Endothelial cell of umbilical vein (primary cell): ENCODE data around the gene PDYN. TPM values are rescaled to one million over a fixed set of nuclear protein-coding genes. Genes with fewer than 3 reads are reported as not detected.

Experiments used
- BruUV-seq: library from RNA; stranded (reverse); fragments of 400-500 nt; replicated peaks from 2 replicates; lab custom pipeline; 2021; lab: Mats Ljungman, UMichigan
- CTCF ChIA-PET: fragments of 300-600, 350-600 bp; sonication (Branson Sonifier 250); formaldehyde crosslinking; loops from one replicate; lab custom pipeline; 2021; ENCODE audit warnings: antibody characterized with exemption, inconsistent platforms; lab: Charles Lee
- POLR2A ChIA-PET: fragments of 300-600, 350-600 bp; sonication (Branson Sonifier 250); formaldehyde crosslinking; loops from one replicate; lab custom pipeline; 2021; ENCODE audit warnings: antibody characterized with exemption, inconsistent platforms; lab: Charles Lee
- DNase-seq: peaks from one replicate; pipeline ENCODE4 v3.0.0-alpha.2; 2011; ENCODE audit warnings: low read depth, low spot score
- FAIRE-seq: peaks from 2 replicates; lab custom pipeline; 2011; peaks lifted over from hg19 to GRCh38; lab: Jason Lieb, UNC
- H2AFZ ChIP-seq: 2 replicates; pipeline ENCODE4 v1.6.0; 2012; ENCODE audit warnings: low read depth, low read length, control low read depth, inconsistent platforms
- H3K27ac ChIP-seq: 2 replicates; pipeline ENCODE4 v1.5.1; 2011; ENCODE audit warnings: low read depth, mild to moderate bottlenecking, control low read depth, low read length, moderate library complexity; ENCODE audit not compliant: insufficient read depth
- H3K27me3 ChIP-seq, 2 experiments: 2 replicates each; pipeline versions ENCODE4 v1.6.0 to v1.6.1; 2011; ENCODE audit warnings: low read length in 2 of 2, mixed read lengths in 1 of 2; ENCODE audit not compliant: control insufficient read depth in 2 of 2, insufficient read depth in 2 of 2
- H3K36me3 ChIP-seq, 2 experiments: 2 replicates in 1 of 2; 3 replicates in 1 of 2; pipeline ENCODE4 v1.5.1; 2011; ENCODE audit warnings: low read length in 2 of 2, mild to moderate bottlenecking in 1 of 2, moderate library complexity in 1 of 2; ENCODE audit not compliant: control insufficient read depth in 2 of 2, insufficient read depth in 2 of 2; ENCODE audit errors: extremely low read depth in 1 of 2
- H3K4me1 ChIP-seq: 3 replicates; pipeline ENCODE4 v1.5.1; 2011; ENCODE audit warnings: mild to moderate bottlenecking, low read length; ENCODE audit not compliant: control insufficient read depth, insufficient read depth; ENCODE audit errors: extremely low read depth
- H3K4me2 ChIP-seq: 2 replicates; pipeline ENCODE4 v1.6.1; 2011; ENCODE audit warnings: low read length, control low read depth, mixed read lengths; ENCODE audit not compliant: insufficient read depth
- H3K4me3 ChIP-seq, 3 experiments: fragments of 200-600 bp in 1 of 3; sonication (generic), shearing (Covaris generic) in 1 of 3; replicated peaks in 1 of 3; 2 replicates each; pipeline ENCODE4 v1.5.1; 2011 to 2016; ENCODE audit warnings: control low read depth in 3 of 3, low read length in 3 of 3, mild to moderate bottlenecking in 2 of 3, inconsistent platforms in 1 of 3, low read depth in 1 of 3, moderate library complexity in 1 of 3; ENCODE audit not compliant: insufficient read depth in 1 of 3
- H3K79me2 ChIP-seq: 2 replicates; pipeline ENCODE4 v1.6.0; 2012; ENCODE audit warnings: low read length, inconsistent platforms; ENCODE audit not compliant: control insufficient read depth, insufficient read depth
- H3K9ac ChIP-seq: replicated peaks from 2 replicates; pipeline ENCODE3; 2011; ENCODE audit warnings: low read length, control low read depth; ENCODE audit not compliant: insufficient read depth; ENCODE audit errors: extremely low read depth
- H3K9me1 ChIP-seq: replicated peaks from 3 replicates; pipeline ENCODE4 v1.6.0; 2011; ENCODE audit warnings: mild to moderate bottlenecking, low read length; ENCODE audit not compliant: control insufficient read depth, insufficient read depth; ENCODE audit errors: extremely low read depth
- H3K9me3 ChIP-seq: replicated peaks from 2 replicates; pipeline ENCODE4 v1.5.1; 2012; ENCODE audit warnings: low read length, inconsistent platforms; ENCODE audit not compliant: control insufficient read depth, insufficient read depth
- H4K20me1 ChIP-seq: replicated peaks from 2 replicates; pipeline ENCODE3; 2011; ENCODE audit warnings: mild to moderate bottlenecking, low read length; ENCODE audit not compliant: control insufficient read depth, insufficient read depth; ENCODE audit errors: extremely low read depth
- EZH2 ChIP-seq: IDR thresholded peaks from 2 replicates; pipeline ENCODE4 v1.6.1; 2012; ENCODE audit warnings: borderline replicate concordance, low read depth, mild to moderate bottlenecking, moderate library complexity, low read length, inconsistent platforms; ENCODE audit not compliant: severe bottlenecking
- FOS ChIP-seq: IDR thresholded peaks from 2 replicates; pipeline ENCODE4 v1.6.1; 2011; ENCODE audit warnings: mild to moderate bottlenecking, low read length, moderate library complexity, borderline replicate concordance; ENCODE audit not compliant: insufficient read depth
- GATA2 ChIP-seq: IDR thresholded peaks from 2 replicates; pipeline ENCODE4 v1.7.0; 2011; ENCODE audit warnings: low read depth, mild to moderate bottlenecking, moderate library complexity, mixed read lengths, low read length; ENCODE audit not compliant: insufficient read length, insufficient read depth
- JUN ChIP-seq: IDR thresholded peaks from 2 replicates; pipeline ENCODE4 v1.6.1; 2011; ENCODE audit warnings: borderline replicate concordance, low read depth; ENCODE audit not compliant: insufficient read length, insufficient read depth
- MYC ChIP-seq: IDR thresholded peaks from one replicate; pipeline ENCODE4 v1.6.1; 2011; ENCODE audit warnings: mild to moderate bottlenecking, low read depth, low read length
- POLR2A ChIP-seq: IDR thresholded peaks from 2 replicates; pipeline ENCODE4 v1.6.1; 2012; ENCODE audit warnings: low read depth, mild to moderate bottlenecking, control low read depth, low read length
- POLR2AphosphoS5 ChIP-seq: IDR thresholded peaks from 2 replicates; pipeline ENCODE4 v1.6.1; 2012; ENCODE audit warnings: low read depth, mild to moderate bottlenecking, control low read depth, low read length, moderate library complexity; ENCODE audit not compliant: insufficient read depth
- dilution Hi-C: fragments of 300-500 bp; cut with MboI; formaldehyde crosslinking; loops from one replicate; pipeline ENCODE4 v1.15.0; 2019; ENCODE audit warnings: low sequenced_read_pairs; ENCODE audit not compliant: extremely low pct_ligation_motif_present
- intact Hi-C: fragments of 100-400 bp; cut with micrococcal nuclease; formaldehyde crosslinking; loops from one replicate; pipeline ENCODE4 v1.10.0; 2022
- polyA plus RNA-seq, 4 experiments: library from polyadenylated mRNA; depleted of rRNA in 3 of 4; stranded (reverse) in 3 of 4; unstranded in 1 of 4; fragments of >200 nt; gene quantifications; 2 replicates each; pipeline versions ENCODE4 v1.2.1 to v1.2.3, GENCODE V29; 2011 to 2012; ENCODE audit warnings: missing spikeins in 1 of 4
- total RNA-seq: library from RNA; stranded (reverse); gene quantifications from 2 replicates; pipeline ENCODE4 v1.2.3, GENCODE V29; 2021
- TF ChIP-seq, protein P1 (sequence below): IDR thresholded peaks from 2 replicates; pipeline ENCODE4 v1.6.1; 2011; ENCODE audit not compliant: insufficient read depth, insufficient read length
- TF ChIP-seq, protein P2 (sequence below), 2 donors: IDR thresholded peaks; 1 replicate in 1 of 2; 2 replicates in 1 of 2; pipeline ENCODE4 v1.5.1; 2011; ENCODE audit warnings: low read length in 2 of 2, mild to moderate bottlenecking in 2 of 2, moderate library complexity in 2 of 2, control low read depth in 1 of 2, inconsistent platforms in 1 of 2, low read depth in 1 of 2; ENCODE audit not compliant: insufficient read depth in 1 of 2; ENCODE audit errors: extremely low read depth in 1 of 2

PDYN gene
- total and polyA plus RNA-seq, 2 donors (not counting 3 experiments of a cell fraction or from before 2014, with no cell fraction given) = not detected

DNA sequence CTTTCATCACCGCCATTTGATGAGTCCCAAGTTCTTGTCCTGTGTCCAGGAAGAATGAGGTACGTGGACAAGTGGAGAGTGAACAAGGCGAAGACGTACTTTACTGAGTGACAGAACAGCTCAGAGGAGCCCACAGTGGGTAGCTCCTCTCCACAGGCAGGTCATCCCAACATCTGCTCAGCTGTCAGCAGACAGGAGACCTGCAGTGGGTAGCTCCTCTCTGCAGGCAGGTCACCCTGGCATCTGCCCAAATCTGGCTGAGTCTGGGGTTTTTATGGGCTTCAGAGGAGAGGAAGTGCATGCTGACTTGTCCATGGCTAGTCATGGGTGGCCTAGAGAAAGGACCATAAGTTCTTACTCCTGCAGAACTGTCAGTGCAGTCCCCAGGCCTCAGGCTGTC, 32.7 kb upstream of the PDYN start:
- dilution Hi-C loops = no loop called here
- ChIA-PET CTCF (no interaction called here), POLR2A (no interaction called here)
- intact Hi-C loops = no loop called here
- DNase-seq = no peak
- H3K4me2 ChIP-seq = no peak overlapping the region
- TF ChIP-seq FOS (no peak), POLR2A (no peak)
- no peak overlapping the region for H3K9ac ChIP-seq
- H2AFZ ChIP-seq = no peak overlapping the region
- no peak for FAIRE-seq
- H3K27ac ChIP-seq = no peak overlapping the region
- H3K9me3 ChIP-seq = no peaks in the 10 kb centered on the region
- no peaks in the 10 kb centered on the region for H4K20me1 ChIP-seq
- H3K9me1 ChIP-seq = no peaks in the 10 kb centered on the region
- no TSS peak for BruUV-seq
- no peak overlapping the region for H3K4me3 ChIP-seq
- H3K79me2 ChIP-seq = no peaks in the 10 kb centered on the region
- H3K36me3 ChIP-seq = no peaks in the 10 kb centered on the region
- H3K27me3 ChIP-seq = no peaks in the 10 kb centered on the region
- H3K4me1 ChIP-seq = no peaks in the 10 kb centered on the region

DNA sequence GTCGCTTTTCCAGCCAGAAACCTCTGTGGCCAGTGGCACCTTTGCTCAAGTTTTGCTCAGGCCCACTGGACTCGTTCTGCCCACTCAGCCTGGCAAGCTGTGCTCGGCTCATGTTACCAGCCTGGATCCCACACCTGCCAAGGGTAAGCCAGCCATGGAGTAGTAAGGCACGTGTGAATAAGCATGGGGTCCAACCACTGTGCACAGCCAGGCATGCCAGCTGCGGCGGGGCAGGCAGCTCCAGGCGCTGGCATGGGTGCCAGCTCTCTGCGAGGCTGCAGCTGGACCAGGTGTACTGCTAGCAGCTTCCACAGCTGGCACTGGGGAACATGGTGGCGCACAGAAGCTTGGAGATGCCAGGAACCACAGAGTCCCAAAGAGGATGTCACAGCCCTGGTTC, 32.1 kb upstream of the PDYN start:
- DNase-seq = no peak
- Histone ChIP-seq H3K9me1 (no peaks in the 10 kb centered on the region), H3K36me3 (no peaks in the 10 kb centered on the region), H3K79me2 (no peaks in the 10 kb centered on the region), H3K4me2 (no peak overlapping the region), H3K4me3 (no peak overlapping the region), H3K27ac (no peak overlapping the region), H3K9ac (no peak overlapping the region), H4K20me1 (no peaks in the 10 kb centered on the region), H3K9me3 (no peaks in the 10 kb centered on the region), H3K4me1 (no peaks in the 10 kb centered on the region), H2AFZ (no peak overlapping the region), H3K27me3 (no peaks in the 10 kb centered on the region)
- dilution Hi-C loops = no loop called here
- no peak for FAIRE-seq
- POLR2A ChIA-PET = no interaction called here
- intact Hi-C loops = no loop called here
- no TSS peak for BruUV-seq
- CTCF ChIA-PET = interaction anchor here (1.6 kb wide), 1 partner anchor 18 kb away, joined by 4 read pairs; no protein-coding TSS in a partner anchor
- no peak for TF ChIP-seq MYC
- TF ChIP-seq JUN = no peak
- no peak for TF ChIP-seq FOS
- TF ChIP-seq, protein P1, sequence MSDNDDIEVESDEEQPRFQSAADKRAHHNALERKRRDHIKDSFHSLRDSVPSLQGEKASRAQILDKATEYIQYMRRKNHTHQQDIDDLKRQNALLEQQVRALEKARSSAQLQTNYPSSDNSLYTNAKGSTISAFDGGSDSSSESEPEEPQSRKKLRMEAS = no peak
- TF ChIP-seq EZH2 = no peak
- TF ChIP-seq POLR2A = no peak
- TF ChIP-seq POLR2AphosphoS5 = no peak
- TF ChIP-seq, protein P2, sequence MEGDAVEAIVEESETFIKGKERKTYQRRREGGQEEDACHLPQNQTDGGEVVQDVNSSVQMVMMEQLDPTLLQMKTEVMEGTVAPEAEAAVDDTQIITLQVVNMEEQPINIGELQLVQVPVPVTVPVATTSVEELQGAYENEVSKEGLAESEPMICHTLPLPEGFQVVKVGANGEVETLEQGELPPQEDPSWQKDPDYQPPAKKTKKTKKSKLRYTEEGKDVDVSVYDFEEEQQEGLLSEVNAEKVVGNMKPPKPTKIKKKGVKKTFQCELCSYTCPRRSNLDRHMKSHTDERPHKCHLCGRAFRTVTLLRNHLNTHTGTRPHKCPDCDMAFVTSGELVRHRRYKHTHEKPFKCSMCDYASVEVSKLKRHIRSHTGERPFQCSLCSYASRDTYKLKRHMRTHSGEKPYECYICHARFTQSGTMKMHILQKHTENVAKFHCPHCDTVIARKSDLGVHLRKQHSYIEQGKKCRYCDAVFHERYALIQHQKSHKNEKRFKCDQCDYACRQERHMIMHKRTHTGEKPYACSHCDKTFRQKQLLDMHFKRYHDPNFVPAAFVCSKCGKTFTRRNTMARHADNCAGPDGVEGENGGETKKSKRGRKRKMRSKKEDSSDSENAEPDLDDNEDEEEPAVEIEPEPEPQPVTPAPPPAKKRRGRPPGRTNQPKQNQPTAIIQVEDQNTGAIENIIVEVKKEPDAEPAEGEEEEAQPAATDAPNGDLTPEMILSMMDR (IDR thresholded peaks at IDR 0.05; ENCODE audit: extremely low read depth in 1 of 2, insufficient read depth in 1 of 2, low read depth in 1 of 2, low read length in 2 of 2) = no peak
- no peak for TF ChIP-seq GATA2
